ENCODE data around the gene HS3ST1.

- TF ChIP-seq, protein P1, sequence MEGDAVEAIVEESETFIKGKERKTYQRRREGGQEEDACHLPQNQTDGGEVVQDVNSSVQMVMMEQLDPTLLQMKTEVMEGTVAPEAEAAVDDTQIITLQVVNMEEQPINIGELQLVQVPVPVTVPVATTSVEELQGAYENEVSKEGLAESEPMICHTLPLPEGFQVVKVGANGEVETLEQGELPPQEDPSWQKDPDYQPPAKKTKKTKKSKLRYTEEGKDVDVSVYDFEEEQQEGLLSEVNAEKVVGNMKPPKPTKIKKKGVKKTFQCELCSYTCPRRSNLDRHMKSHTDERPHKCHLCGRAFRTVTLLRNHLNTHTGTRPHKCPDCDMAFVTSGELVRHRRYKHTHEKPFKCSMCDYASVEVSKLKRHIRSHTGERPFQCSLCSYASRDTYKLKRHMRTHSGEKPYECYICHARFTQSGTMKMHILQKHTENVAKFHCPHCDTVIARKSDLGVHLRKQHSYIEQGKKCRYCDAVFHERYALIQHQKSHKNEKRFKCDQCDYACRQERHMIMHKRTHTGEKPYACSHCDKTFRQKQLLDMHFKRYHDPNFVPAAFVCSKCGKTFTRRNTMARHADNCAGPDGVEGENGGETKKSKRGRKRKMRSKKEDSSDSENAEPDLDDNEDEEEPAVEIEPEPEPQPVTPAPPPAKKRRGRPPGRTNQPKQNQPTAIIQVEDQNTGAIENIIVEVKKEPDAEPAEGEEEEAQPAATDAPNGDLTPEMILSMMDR (IDR thresholded peaks at IDR 0.05): no peak
- no peak for TF ChIP-seq POLR2A (IDR thresholded peaks at IDR 0.05)
These were observed 7.6 kb downstream of the HS3ST1 start for GRCh38 chr4:11421116-11421515.
